ENCODE data around the gene ACTR8.

Gene ACTR8

DNA sequence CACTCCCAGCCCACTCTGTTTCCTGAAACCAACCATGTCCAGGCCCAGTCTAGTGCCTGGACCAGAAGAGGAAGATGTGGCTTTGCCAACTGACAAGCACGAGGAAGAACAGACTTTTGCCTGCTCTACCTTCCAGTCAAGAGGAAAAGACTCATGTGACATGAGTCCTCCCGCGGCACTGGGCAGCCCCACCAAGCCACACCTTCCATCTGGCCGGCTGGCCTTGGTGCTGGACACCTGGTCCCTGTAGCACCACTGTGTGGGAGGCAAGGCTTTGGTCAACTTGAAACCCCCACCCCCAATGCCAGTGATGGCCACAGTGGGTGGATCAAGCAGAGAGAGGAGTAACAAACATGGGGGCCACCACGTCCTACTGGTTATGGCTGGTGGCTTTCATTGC is 48.3 kb downstream of the ACTR8 start:
- no peak for DNase-seq

DNA sequence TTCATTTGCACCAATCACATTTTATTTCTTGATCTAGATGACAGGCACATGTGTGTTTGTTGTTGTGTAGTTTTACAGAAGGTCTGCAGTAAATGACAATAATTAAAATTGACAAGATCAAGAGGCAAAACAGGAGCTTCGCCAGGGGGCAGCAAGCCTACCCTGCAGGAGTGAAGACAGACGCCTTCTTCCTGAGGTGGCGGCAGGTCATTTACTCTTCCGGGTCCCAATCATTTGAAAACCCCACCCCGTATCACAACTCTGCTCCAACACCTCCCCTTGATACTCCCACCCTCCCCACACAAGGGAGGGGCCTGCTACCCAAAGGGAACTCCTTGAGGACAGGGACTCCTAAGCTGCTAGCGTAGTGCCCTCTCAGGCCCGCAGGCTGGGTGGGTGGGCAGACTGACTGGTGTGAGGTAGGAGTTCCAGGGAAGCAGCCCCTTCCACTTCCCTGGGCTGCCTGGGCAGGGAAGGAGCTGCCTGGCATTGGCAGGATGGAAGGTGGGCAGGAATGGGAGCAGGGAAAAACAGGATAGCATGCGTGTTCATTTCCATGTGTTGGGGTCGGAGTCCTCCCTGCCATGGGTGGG is 48.8 kb downstream of the ACTR8 start:
- DNase-seq = no peak

DNA sequence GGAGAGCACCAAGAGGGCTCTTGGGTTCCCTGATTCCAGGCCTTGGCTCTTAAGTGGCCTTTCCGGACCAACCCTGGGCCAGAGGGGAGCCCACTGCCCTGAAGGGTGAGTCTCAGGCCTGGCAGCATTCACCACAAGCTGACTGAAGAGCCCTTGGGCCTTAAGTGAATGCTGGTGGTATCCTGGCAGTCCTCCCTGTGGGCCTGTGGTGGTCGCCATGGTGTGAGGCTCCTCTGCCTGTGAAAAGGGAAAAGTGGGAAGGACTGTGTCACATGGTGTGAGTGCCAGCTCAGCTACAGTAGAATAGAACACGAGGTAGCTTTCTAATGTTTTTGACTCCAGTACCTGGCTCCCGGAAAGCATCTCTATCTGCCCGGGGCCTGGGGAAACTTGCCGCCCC is 51.0 kb downstream of the ACTR8 start:
- no peak for DNase-seq

DNA sequence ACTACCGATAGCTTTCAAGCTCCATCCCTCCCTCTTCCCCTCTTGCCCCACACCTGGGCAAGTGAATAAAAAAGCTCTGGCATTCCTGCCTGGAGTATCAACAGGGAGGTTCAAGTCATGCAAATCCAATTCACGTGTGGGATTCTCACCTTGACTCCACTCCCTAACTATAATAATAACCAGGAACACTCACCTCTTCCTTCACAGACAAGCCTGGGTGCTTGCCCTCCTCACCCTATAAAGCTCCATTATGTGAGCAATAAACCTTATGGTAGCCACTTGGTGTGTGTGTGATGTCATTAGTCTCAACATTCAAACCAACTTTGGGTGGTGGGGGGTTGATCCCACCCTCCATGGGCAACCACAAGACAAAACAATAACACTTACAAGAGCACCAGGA is 52.3 kb downstream of the ACTR8 start:
- DNase-seq = no peak

DNA sequence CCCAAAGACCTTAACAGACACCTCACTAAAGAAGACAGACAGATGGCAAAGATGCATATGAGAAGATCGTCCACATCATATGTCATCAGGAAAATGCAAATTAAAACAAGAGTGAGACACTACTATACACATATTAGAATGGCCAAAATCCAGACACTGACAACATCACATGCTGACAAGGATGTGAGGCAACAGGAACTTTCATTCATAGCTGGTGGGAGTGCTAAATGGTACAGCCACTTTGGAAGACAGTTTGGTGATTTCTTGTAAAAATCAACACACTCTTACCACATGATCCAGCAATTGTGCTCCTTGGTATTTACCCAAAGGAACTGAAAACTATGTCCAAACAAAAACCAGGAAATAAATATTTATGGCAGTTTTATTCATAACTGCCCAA is 53.4 kb downstream of the ACTR8 start:
- no peak for DNase-seq

DNA sequence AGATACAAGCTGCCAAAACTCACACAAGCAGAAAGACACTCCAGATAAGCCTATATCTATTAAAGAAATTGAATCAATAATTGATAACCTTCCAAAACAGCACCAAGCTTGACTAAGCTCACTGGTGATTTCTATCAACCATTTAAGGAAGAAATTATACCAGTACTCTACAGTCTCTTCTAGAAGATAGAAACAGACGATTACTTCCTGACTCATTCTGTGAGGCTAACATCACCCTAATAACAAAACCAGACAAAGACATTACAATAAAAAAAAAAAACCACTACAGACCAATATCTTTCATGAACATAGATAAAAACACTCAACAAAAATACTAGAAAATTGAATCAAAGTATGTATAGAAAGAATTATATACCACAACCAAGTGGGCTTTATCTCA is 55.9 kb downstream of the ACTR8 start:
- no peak for DNase-seq

DNA sequence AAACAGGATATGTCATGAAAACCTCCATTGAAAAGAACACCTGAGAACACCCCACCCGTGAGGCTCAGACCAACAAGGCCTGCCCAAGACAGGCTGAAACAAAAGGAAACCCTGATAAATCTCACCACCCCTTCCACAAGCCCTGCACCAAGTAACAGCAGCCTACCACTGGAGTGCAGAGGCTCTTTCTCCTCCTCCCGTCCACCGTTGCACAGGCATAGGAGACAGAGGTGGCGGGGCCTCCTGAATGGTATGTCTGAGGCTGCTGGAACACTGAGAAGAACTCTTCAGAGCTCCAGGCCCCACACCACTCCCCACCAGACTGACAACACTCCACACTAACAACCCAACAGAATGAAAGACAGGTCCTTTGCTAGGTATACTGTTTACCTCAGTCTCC is 57.2 kb downstream of the ACTR8 start:
- no peak for DNase-seq

DNA sequence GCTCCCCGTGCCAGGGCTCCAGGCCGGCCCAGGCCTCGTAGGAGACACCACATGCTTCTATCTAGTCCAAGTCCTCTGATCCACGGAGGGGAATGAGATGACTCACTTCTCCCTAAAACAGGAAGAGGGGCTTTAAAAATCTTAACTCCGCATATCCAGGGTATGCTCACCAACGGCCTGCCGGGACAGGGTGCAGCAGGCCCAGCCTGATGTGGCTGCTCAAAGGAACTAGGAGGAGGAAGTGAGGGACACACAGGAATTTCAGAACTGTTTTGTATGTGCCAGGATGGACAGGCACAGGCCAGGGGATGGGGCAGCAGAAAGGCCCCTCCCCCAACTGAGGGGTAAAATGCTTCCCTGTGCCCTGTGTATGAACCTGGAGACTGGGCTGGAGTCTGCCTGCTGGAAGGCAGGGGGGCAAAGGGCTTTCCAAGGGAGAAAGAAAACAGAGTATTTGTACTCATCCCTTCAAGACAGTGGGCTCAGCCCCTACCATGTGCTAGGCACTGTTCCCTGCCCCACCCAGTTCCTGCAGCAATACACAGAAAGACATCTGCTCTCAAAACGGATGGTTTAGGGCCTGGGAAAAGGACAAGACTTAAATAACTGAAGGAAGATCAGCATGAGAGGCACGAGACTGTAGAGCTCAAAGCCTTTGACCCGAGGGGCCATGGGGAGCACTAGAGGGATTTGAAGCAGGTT is 57.8 kb downstream of the ACTR8 start:
- no peak for DNase-seq

DNA sequence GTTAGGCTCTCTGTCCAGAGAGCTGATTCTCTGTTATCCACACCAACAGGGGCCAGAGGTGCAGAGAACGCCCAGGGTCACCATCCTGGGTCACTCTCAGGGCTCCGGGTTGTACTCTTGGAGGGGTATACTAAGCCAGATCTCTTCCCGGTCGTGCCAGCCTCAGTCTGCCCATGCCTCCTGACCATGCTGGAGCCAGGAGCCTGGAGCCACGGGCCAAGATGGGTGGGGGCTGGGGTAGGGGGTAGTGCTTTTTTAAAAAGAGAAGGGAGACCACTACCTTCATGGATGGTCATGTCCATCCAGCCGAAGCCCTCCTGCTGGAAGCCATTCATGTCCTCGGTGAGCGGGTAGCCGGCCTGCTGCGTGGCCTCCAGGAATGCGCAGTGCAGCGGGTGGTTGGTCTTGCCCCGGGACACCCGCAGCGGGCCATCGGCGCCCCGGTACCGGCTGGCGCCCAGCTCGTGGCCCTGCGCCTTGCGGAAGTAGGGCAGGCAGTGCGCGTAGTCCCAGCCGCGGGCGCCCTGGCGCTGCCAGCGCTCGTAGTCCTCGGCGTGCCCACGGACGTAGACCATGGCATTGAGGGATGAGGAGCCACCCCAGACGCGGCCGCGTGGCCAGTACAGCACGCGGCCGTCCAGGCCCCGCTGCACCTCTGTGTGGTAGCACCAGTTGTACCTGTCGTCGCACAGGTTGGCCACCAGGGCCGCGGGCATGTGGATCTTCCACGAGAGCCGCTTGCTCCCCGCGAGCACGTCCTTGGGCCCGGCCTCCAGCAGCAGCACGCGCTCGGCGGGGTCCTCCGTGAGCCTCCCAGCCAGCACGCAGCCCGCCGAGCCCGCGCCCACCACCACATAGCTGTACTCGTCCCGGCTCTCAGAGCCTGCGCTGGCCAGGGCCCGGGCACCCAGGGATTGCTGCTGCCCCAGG is 58.7 kb downstream of the ACTR8 start:
- no peak for DNase-seq

DNA sequence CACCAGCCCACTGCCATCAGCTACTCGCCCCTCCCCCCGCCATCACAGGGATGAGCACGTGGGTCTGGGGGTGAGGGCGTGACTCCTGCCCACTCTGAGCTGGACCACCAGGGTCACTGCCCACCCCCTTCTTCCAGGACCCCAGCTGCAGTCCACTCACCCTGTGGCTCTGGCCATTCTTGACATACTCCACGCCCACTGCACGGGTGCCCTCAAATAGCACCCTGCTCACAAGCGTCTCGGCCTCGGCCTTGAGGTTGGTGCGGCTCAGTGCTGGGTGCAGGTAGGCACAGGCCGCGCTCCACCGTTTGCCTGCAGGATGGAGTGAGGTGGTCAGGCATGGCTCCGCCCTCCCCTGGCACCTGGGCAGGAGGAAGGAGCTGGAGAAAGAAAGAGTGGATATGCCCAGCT is 59.6 kb downstream of the ACTR8 start:
- DNase-seq = no peak

DNA sequence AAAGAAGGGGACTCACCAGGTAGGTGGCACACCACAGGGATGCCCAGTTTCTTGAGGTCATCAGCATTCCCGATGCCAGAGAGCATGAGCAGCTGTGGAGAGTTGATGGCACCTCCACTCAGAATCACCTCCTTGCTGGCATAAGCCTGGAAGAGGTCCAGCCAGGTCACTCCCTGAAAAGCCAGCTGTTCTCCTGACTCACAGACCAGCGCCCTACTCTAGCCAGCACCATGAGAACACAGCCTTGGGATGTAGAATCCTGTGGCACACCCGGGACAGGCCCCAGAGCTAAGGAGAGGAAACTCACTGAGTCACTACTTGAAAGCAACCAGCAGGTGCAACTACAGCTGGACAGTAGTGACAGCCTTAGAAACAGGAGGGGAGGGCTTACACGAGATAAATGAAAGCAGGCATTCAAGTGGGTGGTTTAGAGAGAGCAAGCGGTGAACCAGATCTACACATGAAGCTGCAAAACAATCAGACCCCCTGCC is 60.3 kb downstream of the ACTR8 start:
- peak in 1 of 2 experiments; percentile 29 for DNase-seq

DNA sequence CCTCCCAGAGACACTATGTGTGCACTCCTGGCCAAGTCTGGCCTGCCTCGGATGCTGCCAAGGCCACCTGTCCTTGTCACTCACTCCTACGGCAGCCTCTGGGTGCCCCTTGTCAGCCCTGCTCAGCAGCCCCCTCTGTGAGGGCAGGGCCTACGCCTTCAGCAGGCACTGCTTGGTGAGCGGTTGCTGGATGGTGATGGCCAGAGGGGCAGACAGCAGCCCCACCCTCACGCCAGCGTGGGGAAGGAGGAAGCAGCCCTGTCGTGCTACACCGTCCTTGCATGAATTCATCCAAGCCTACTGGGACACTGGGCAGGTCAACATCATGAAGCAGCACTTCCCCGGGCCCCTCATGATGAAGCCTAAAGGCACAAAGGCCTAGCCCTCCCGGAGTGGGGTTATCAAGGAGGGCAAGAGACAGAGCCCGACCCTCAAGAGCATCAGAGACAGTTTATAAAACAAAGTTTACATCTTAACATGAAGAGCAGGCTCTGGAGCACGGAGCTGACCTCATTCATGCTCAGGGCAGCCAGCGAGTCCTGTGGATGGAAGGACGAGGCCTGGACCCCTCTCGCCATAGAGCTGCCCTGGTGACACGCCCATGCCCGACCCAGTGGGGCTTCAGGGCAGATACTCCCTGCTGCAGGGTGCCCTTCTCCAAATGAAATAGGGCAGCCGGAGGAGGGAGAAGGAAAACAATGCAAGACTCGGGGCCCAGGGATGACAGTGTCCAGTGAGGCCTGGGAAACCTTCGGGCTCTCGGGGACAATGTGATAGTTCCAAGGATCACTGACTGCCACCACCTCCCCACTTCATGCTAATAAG is 61.0 kb downstream of the ACTR8 start:
- DNase-seq = no peak

DNA sequence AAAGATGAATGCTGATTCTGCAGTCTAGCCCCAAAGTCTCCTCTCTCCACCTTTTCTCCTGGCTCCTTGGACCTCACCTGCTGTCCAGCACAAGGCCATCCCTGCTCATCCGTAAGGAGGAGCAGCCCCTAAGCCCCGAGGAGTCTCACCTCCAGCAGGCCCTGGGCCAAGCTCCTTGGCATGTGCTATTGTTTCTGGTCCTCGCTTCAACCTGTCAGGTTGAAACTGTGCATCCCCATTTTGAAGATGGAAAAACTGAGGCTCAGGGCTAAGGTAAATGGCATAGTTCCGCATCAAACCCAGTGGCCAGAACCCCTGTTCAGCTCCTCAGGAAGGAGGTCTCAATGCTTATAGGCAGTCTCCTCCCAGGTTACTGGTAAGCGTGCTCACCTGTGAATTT is 61.9 kb downstream of the ACTR8 start:
- no peak for DNase-seq

DNA sequence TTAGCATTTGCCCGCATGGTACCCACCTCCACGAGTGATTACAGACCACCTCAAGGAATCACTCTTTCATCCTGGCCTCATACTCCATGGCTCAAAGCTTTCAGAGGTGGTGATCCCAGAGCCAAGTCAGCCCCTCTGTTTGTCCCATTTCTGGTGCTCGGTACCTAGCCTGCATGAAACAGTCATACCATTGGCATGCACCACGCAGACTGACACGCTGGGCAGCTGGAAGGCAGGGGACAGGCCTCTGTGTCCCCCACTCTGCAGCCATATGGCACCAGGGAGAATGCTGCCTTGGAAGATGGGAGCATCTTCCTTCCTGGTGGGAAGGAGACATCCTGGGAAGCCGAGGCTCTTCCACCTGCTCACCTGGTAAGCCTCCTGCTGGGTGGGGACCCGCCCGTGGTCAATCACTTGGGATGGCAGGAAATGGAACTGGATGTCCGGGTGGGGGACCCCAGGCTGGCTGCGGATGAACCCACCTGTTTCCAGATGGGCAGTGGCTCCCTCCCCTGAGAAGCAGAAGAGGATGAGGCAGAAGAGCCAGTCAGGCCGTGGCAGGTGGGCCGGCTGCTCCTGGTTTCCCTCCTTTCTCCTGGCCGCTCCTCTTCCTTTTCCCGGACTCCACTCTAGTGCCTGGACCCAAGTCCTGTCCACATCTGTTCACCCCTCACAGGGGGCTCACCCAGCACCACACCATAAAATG is 62.6 kb downstream of the ACTR8 start:
- no peak for DNase-seq

DNA sequence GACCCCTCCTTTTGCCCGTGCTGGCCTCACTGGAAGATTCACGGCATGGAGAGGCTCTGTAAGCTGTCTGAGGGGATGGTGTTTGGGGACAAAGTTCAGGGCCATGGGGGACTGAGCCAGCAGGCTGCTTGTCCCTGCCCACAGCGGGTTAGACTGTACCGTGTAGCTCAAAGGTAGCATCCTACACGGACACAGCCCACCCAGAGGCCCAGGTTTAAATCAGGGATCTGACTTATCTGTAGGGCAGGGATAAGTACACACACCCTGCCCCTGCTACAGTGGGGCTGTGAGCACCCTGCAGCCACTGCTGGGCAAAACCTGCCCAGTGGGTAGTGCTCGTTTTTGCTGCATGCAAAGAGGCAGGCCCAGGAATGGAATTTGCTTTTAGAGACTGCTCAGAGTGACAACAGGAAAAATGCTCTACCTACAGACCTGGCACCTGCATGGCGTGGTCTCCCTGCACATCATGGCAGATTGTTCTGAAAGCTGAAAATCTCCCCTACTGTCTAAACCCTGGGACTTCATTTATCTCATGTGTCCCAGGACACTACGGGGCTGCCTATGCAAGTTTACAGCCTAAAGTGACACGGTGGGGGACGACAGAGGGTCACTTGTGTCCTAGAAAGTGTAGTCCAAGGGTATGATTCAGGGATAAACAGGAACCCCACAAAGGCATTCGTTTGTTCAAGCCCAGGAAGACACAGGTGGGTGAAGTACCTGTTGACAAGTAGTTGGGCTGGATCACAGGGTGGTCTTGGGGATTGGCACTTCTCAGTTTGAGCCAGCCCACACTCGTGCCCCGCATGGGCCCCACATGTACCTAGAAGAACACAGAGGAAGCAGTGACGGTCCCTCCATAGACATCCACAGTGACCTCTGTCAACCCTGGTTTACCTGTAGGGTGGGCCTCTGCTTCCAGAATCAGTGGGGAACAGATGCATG is 63.5 kb downstream of the ACTR8 start:
- DNase-seq = no peak

DNA sequence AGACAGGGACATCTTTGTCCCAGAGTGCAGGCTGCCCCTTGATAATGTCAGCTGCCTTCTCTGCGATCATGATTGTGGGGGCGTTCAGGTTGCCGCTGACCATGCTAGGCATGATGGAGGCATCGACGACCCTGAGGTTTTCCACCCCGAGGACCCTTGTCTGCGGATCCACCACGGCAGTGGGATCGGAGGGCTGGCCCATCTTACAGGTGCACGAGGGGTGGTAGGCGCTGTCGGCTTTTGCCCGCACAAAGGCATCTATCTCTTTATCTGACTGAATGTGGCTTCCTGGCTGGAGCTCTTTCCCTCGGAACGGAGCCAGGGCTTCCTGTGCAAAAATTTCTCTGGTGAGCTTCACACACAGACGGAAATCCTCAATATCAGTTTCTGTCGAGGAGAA is 64.1 kb downstream of the ACTR8 start:
- DNase-seq = no peak

DNA sequence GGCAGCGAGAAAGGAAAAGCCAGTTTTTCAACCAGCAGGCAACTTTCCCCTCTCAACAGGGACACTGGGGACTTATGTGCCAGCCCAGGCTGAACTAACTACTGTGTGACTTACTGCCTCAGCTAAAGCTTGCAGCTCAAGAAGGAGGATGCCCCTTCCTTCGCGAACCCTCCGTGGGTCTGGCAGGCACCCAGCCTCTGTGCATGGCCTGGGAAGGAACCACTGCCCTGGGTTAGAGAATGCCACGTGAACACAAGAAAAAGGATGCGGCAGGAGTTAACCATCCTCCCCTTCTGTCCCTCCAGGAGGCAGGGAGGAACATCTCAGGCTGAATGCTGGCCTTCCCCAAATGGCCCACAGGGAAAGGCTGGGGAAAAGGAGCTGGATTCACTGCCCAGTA is 64.7 kb downstream of the ACTR8 start:
- no peak for DNase-seq
